RWPE1 (cell line): ENCODE measurements around the gene AUNIP.

Source experiments
- CTCF ChIA-PET: fragments of 350-600 bp; sonication (Branson Sonifier 250); formaldehyde crosslinking; extraction: SDS; loops from one replicate; lab custom pipeline; 2021; lab: Yijun Ruan, JAX
- POLR2A ChIA-PET: fragments of 400-600 bp; formaldehyde crosslinking; extraction: SDS; loops from one replicate; lab custom pipeline; 2020; ENCODE audit warnings: antibody characterized with exemption; ENCODE audit not compliant: low non-redundant PET; lab: Yijun Ruan, JAX
- DNase-seq: peaks from one replicate; pipeline ENCODE4 v3.0.0; 2012; ENCODE audit warnings: low spot score
- H3K27ac ChIP-seq: fragments of 450-650 bp; 2 replicates; pipeline ENCODE4 v1.5.1; 2017
- TF ChIP-seq, protein P1 (sequence below): fragments of 450-650 bp; conservative IDR thresholded peaks from 2 replicates; pipeline ENCODE4 v1.5.1; 2017; ENCODE audit warnings: low read depth, mild to moderate bottlenecking

The AUNIP gene

DNA sequence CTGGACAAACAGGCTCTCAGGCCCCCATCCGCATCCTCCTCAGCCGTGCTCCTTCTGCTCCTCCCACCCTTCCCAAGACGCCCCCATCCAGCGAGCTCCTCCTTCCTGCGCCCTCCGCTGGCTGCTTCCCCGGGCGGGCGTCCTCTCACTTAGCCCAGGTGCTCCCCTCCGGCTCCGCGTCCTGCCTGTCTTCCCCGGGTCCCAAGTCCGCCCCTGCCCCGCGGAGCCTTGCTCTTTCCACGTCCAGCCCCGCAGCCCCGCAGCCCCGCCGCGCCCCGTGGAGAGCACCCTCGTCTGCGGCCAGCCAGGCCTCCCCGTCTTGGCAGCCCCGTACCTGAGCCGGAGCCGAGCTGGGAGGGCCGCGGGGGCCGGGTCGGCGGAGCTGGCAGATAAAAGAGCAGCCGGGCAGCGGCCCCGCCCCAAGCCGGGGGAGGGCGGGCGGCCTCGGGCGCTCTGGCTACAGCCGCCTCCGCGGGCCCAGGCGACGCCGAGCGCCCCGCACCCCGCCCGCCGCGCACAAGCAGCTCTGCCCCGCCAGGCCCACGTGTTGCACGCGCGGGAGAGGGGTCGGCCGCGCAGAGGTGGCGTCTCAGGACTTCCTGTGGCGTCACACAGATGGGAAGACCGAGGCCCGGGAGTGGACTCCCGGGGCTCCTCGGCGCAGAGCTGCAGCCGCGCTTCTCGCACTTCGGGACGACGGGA is 16.0 kb upstream of the AUNIP start, which contains the start of gene PAQR7:
Gene PAQR7, minus strand, starts transcription at position 555 of the 702 bp plus-strand sequence. CDS start 11,869 bp downstream, outside the sequence.
- peak within 1 kb of the TSS; percentile 95 for H3K27ac ChIP-seq

DNA sequence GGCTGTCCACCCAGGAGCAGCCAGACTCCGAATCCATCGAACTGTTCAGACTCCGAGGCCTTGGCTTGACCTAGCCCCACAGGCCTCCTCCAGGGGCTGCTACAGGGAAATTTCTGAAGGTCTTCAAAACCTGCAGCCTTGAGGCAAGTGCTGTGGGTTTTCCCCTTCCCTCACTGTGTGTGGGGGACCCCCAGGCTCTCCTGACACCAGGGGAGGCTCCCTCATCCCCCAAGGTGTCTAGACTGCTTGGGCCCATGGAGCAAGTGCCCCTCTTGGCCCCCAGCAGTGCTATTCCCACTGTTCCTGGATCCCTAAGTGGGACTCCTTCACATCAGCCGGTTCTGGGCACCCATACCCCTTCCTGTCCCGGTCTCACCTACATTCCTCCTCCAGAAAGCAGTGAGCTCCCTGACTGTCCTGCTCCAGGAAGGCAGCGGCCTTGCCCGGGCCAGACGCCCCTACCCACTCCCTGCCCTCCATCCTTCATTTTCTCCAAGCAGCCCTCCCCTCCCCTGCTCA is 15.4 kb upstream of the AUNIP start:
- DNase-seq, result no peak
- TF ChIP-seq, protein P1, sequence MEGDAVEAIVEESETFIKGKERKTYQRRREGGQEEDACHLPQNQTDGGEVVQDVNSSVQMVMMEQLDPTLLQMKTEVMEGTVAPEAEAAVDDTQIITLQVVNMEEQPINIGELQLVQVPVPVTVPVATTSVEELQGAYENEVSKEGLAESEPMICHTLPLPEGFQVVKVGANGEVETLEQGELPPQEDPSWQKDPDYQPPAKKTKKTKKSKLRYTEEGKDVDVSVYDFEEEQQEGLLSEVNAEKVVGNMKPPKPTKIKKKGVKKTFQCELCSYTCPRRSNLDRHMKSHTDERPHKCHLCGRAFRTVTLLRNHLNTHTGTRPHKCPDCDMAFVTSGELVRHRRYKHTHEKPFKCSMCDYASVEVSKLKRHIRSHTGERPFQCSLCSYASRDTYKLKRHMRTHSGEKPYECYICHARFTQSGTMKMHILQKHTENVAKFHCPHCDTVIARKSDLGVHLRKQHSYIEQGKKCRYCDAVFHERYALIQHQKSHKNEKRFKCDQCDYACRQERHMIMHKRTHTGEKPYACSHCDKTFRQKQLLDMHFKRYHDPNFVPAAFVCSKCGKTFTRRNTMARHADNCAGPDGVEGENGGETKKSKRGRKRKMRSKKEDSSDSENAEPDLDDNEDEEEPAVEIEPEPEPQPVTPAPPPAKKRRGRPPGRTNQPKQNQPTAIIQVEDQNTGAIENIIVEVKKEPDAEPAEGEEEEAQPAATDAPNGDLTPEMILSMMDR, result no peak
- peak overlapping the region; percentile 95 for H3K27ac ChIP-seq
- CTCF ChIA-PET, result interaction anchor here (1.0 to 1.4 kb wide), 2 partner anchors 21 to 37 kb away, joined by 4 read pairs; no protein-coding TSS in a partner anchor
- POLR2A ChIA-PET, result interaction anchor here (0.6 to 2.7 kb wide), 4 partner anchors 16 to 421 kb away, joined by 3 to 18 read pairs (median 3); no protein-coding TSS in a partner anchor

More for the DNA sequence above, 16.0 kb upstream of the AUNIP start, which contains the start of gene PAQR7:
- ChIA-PET CTCF (interaction anchor here (0.5 to 1.4 kb wide), 3 partner anchors 14 to 21 kb away, joined by 3 to 8 read pairs (median 4); no protein-coding TSS in a partner anchor), POLR2A (interaction anchor here (0.6 to 2.7 kb wide), 5 partner anchors 16 to 422 kb away, joined by 3 to 18 read pairs (median 3); partner anchors contain the start of gene STMN1)
- DNase-seq, result peak; percentile 55
- TF ChIP-seq, protein P1, result no peak

DNA sequence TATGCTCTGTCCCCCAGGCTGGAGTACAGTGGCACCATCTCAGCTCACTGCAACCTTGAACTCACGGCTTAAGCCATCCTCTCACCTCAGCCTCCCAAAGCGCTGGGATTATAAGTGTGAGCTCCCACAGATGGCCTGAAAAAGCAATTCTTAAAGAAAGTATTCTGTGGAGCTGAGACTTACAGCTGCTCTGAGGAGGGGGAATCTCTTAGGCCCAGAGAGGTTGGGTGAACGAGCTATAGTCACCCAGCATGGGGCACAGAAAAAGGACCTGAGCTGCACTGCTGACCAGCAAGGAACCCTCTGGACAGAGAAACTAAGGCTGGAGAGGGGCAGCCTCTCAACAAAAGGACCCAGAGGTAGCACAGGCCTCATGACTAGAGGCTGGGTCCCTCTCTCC is 15.0 kb upstream of the AUNIP start:
- H3K27ac ChIP-seq, result peak overlapping the region; percentile 95
- TF ChIP-seq, protein P1, result no peak
- no peak for DNase-seq
- ChIA-PET CTCF (interaction anchor here (1.0 to 1.4 kb wide), 2 partner anchors 21 to 37 kb away, joined by 4 read pairs; no protein-coding TSS in a partner anchor), POLR2A (interaction anchor here (1.2 to 2.7 kb wide), 2 partner anchors 16 to 17 kb away, joined by 3 to 18 read pairs; no protein-coding TSS in a partner anchor)

DNA sequence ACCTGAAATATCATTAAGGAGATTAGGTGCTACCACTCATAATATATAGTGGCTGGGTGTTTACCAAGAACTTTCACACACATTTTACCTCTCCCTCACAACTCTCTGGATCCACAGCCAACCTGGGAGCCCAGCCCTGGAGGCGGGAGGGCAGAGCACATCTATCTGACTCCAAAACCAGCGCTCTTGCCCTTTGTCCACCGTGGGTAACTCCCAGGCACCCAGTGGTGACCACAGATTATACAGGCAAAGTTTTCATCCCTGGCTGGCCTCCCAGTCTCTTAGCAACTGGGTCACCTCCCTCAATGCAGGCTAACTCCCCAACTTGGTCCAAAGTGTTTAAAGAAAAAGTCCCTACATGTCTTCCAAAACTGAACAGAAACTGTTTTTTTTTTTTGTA is 13.9 kb upstream of the AUNIP start:
- POLR2A ChIA-PET, result no interaction called here
- TF ChIP-seq, protein P1, result no peak
- DNase-seq, result no peak
- H3K27ac ChIP-seq, result peak overlapping the region; percentile 95
- CTCF ChIA-PET, result no interaction called here

DNA sequence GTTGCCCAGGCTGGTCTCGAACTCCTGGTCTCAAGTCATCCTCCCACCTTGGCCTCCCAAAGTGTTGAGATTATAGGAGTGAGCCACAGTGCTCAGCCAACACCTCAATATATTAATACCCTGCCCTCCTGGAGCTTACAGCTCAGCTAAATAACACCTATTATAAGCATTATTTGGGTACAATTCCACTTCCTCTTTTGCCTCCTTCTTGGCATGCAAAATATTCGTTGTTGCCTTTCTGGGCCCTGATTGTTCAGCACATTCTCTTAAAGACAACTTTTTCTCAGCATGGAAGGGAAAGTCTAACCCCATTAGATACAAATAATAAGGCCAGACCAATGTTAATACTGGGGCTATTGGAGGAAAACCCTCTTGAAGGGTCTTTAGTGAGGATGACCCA is 13.5 kb upstream of the AUNIP start:
- POLR2A ChIA-PET, result no interaction called here
- TF ChIP-seq, protein P1, result no peak
- DNase-seq, result no peak
- peak overlapping the region; percentile 95 for H3K27ac ChIP-seq
- CTCF ChIA-PET, result no interaction called here
